H9 (cell line): ENCODE results near the gene MLIP. TPM values are rescaled to one million over a fixed set of nuclear protein-coding genes. Genes with fewer than 3 reads are reported as not detected.

Experiments
- DNase-seq: peaks from one replicate; pipeline ENCODE4 v3.0.0-alpha.2; 2017
- H2AFZ ChIP-seq: one replicate; pipeline ENCODE4 v1.6.1; 2013; ENCODE audit warnings: mild to moderate bottlenecking, low read length, control low read depth, moderate library complexity
- H2AK5ac ChIP-seq: 2 replicates; pipeline ENCODE4 v1.6.1; 2013; ENCODE audit warnings: low read length, control low read depth, mixed read lengths; ENCODE audit not compliant: insufficient read length
- H2BK120ac ChIP-seq: one replicate; pipeline ENCODE4 v1.6.1; 2013; ENCODE audit warnings: low read depth, mild to moderate bottlenecking, low read length, control low read depth, inconsistent platforms; ENCODE audit not compliant: poor library complexity, severe bottlenecking
- H2BK12ac ChIP-seq: 2 replicates; pipeline ENCODE4 v1.6.1; 2013; ENCODE audit warnings: low read length, control low read depth, mixed read lengths, low read depth; ENCODE audit not compliant: insufficient read length
- H2BK15ac ChIP-seq: 2 replicates; pipeline ENCODE4 v1.6.1; 2013; ENCODE audit warnings: low read depth, low read length, control low read depth
- H2BK20ac ChIP-seq: one replicate; pipeline ENCODE4 v1.6.1; 2013; ENCODE audit warnings: low read depth, mild to moderate bottlenecking, low read length, control low read depth, inconsistent platforms; ENCODE audit not compliant: poor library complexity, severe bottlenecking
- H2BK5ac ChIP-seq: 2 replicates; pipeline ENCODE4 v1.6.1; 2013; ENCODE audit warnings: low read length, control low read depth, mixed read lengths; ENCODE audit not compliant: insufficient read length
- H3K14ac ChIP-seq: 2 replicates; pipeline ENCODE4 v1.6.1; 2013; ENCODE audit warnings: low read length, control low read depth; ENCODE audit not compliant: insufficient read depth
- H3K18ac ChIP-seq: 2 replicates; pipeline ENCODE4 v1.6.1; 2013; ENCODE audit warnings: low read depth, mild to moderate bottlenecking, mixed read lengths, low read length, control low read depth; ENCODE audit not compliant: insufficient read length
- H3K23ac ChIP-seq: 2 replicates; pipeline ENCODE4 v1.6.1; 2013; ENCODE audit warnings: low read length, control low read depth, mixed read lengths, low read depth; ENCODE audit not compliant: insufficient read length
- H3K23me2 ChIP-seq: 2 replicates; pipeline ENCODE4 v1.6.1; 2013; ENCODE audit warnings: low read depth, mild to moderate bottlenecking, mixed read lengths, low read length, control low read depth; ENCODE audit not compliant: insufficient read length, poor library complexity, severe bottlenecking
- H3K27ac ChIP-seq: 2 replicates; pipeline ENCODE4 v1.5.1; 2013; ENCODE audit warnings: low read length, control low read depth, mixed read lengths, low read depth; ENCODE audit not compliant: insufficient read length
- H3K27me3 ChIP-seq: 2 replicates; pipeline ENCODE4 v1.6.1; 2013; ENCODE audit warnings: low read length, control low read depth, inconsistent platforms; ENCODE audit not compliant: insufficient read depth
- H3K4ac ChIP-seq: 2 replicates; pipeline ENCODE4 v1.6.1; 2013; ENCODE audit warnings: low read depth, mild to moderate bottlenecking, control low read depth, inconsistent platforms, low read length, moderate library complexity
- H3K4me1 ChIP-seq: 2 replicates; pipeline ENCODE4 v1.6.1; 2013; ENCODE audit warnings: low read length, control low read depth, inconsistent platforms; ENCODE audit not compliant: insufficient read depth
- H3K4me2 ChIP-seq: 2 replicates; pipeline ENCODE4 v1.6.1; 2013; ENCODE audit warnings: low read length, control low read depth, mixed read lengths; ENCODE audit not compliant: insufficient read length, insufficient read depth
- H3K56ac ChIP-seq: 2 replicates; pipeline ENCODE4 v1.6.1; 2013; ENCODE audit warnings: low read depth, mild to moderate bottlenecking, mixed read lengths, low read length, control low read depth; ENCODE audit not compliant: insufficient read length
- H3K79me1 ChIP-seq: 2 replicates; pipeline ENCODE4 v1.6.1; 2013; ENCODE audit warnings: low read depth, mild to moderate bottlenecking, moderate library complexity, low read length, control low read depth, inconsistent platforms; ENCODE audit not compliant: insufficient read depth, poor library complexity, severe bottlenecking
- H3K79me2 ChIP-seq: 2 replicates; pipeline ENCODE4 v1.6.1; 2013; ENCODE audit warnings: low read length, control low read depth, inconsistent platforms; ENCODE audit not compliant: insufficient read depth
- H3K9ac ChIP-seq: 2 replicates; pipeline ENCODE4 v1.6.1; 2013; ENCODE audit warnings: low read length, control low read depth, mixed read lengths; ENCODE audit not compliant: insufficient read length; ENCODE audit errors: extremely low read depth
- H3K9me3 ChIP-seq: one replicate; pipeline ENCODE4 v1.6.1; 2013; ENCODE audit warnings: low read depth, low read length, inconsistent platforms; ENCODE audit not compliant: control insufficient read depth
- H3T11ph ChIP-seq: one replicate; pipeline ENCODE4 v1.6.1; 2013; ENCODE audit warnings: mild to moderate bottlenecking, low read length, control low read depth, inconsistent platforms
- H4K20me1 ChIP-seq: one replicate; pipeline ENCODE4 v1.6.1; 2013; ENCODE audit not compliant: control insufficient read depth, insufficient read length, insufficient read depth
- H4K5ac ChIP-seq: 2 replicates; pipeline ENCODE4 v1.6.1; 2013; ENCODE audit warnings: low read depth, mild to moderate bottlenecking, mixed read lengths, low read length, control low read depth; ENCODE audit not compliant: insufficient read length
- H4K8ac ChIP-seq: replicated peaks from 2 replicates; pipeline ENCODE4 v1.6.1; 2013; ENCODE audit warnings: low read length, control low read depth, mixed read lengths, low read depth; ENCODE audit not compliant: insufficient read length
- H4K91ac ChIP-seq: 2 replicates; pipeline ENCODE4 v1.6.1; 2013; ENCODE audit warnings: low read depth, mild to moderate bottlenecking, moderate library complexity, mixed read lengths, low read length, control low read depth; ENCODE audit not compliant: insufficient read length
- H3K27ac Mint-ChIP-seq, 3 experiments: 2 replicates in 2 of 3; 3 replicates in 1 of 3; pipeline ENCODE4 v1.8.0; 2020 to 2021; ENCODE audit warnings: mixed read lengths in 3 of 3, mild to moderate bottlenecking in 1 of 3, moderate library complexity in 1 of 3
- H3K27me3 Mint-ChIP-seq: 2 replicates; pipeline ENCODE4 v1.8.0; 2021; ENCODE audit warnings: low read depth, mild to moderate bottlenecking, moderate library complexity, mixed read lengths
- H3K36me3 Mint-ChIP-seq, 3 experiments: 2 replicates in 2 of 3; 3 replicates in 1 of 3; pipeline ENCODE4 v1.8.0; 2020 to 2021; ENCODE audit warnings: low read depth in 3 of 3, mixed read lengths in 3 of 3; ENCODE audit not compliant: insufficient read depth in 1 of 3
- H3K4me1 Mint-ChIP-seq, 2 experiments: 2 replicates each; pipeline ENCODE4 v1.8.0; 2020; ENCODE audit warnings: mixed read lengths in 2 of 2
- H3K4me3 Mint-ChIP-seq, 2 experiments: 2 replicates in 1 of 2; 3 replicates in 1 of 2; pipeline ENCODE4 v1.8.0; 2020 to 2021; ENCODE audit warnings: mild to moderate bottlenecking in 2 of 2, mixed read lengths in 2 of 2, moderate library complexity in 1 of 2
- H3K9me3 Mint-ChIP-seq, 2 experiments: 2 replicates in 1 of 2; 3 replicates in 1 of 2; pipeline ENCODE4 v1.8.0; 2020; ENCODE audit warnings: mild to moderate bottlenecking in 2 of 2, mixed read lengths in 2 of 2, moderate library complexity in 1 of 2
- CTCF ChIP-seq: fragments of 200-600 bp; sonication (generic); conservative IDR thresholded peaks from 3 replicates; pipeline ENCODE4 v1.8.0; 2021; ENCODE audit warnings: antibody characterized with exemption, mild to moderate bottlenecking
- WGBS: extraction: QIAGEN DNeasy Blood & Tissue Kit; methylation state at CpG from one replicate; pipeline ENCODE4 v1.1.7; 2013; ENCODE audit warnings: missing lambda C conversion rate, low lambda C conversion rate, mixed read lengths; ENCODE audit not compliant: insufficient read length; ENCODE audit errors: extremely low coverage; 5-methylcytosine and 5-hydroxymethylcytosine counted together
- total RNA-seq: library from RNA; stranded (reverse); gene quantifications from 2 replicates; pipeline ENCODE4 v1.2.1, GENCODE V29; 2021

Gene MLIP
- total RNA-seq, 1 experiment from 2014 or later, result not detected

GRCh38 chr6:54234539-54234938, 123.3 kb downstream of the MLIP start:
- Histone ChIP-seq H2BK120ac (no peak overlapping the region), H2AFZ (no peak overlapping the region), H3T11ph (no peak overlapping the region), H2BK15ac (no peak overlapping the region), H4K5ac (no peak overlapping the region), H3K4me2 (no peak overlapping the region), H3K27me3 (no peaks in the 10 kb centered on the region), H3K56ac (no peak overlapping the region), H3K27ac (no peak overlapping the region), H3K14ac (no peak overlapping the region), H3K23me2 (no peaks in the 10 kb centered on the region), H4K8ac (no peak overlapping the region), H4K20me1 (no peaks in the 10 kb centered on the region), H2BK5ac (no peak overlapping the region), H2BK12ac (no peak overlapping the region), H3K79me1 (no peaks in the 10 kb centered on the region), H3K9me3 (no peaks in the 10 kb centered on the region), H2AK5ac (no peak overlapping the region), H3K4ac (no peak overlapping the region), H3K18ac (no peak overlapping the region), H3K9ac (no peak overlapping the region), H3K79me2 (no peaks in the 10 kb centered on the region), H3K23ac (no peak overlapping the region), H3K4me1 (no peaks in the 10 kb centered on the region), H2BK20ac (no peak overlapping the region), H4K91ac (no peak overlapping the region)
- Mint-ChIP-seq H3K4me1 (peaks cover 3 to 4% of the 10 kb centered on the region in 2 experiments; a peak in 2 of 4 replicates), H3K27ac (no peak overlapping the region), H3K9me3 (no peaks in the 10 kb centered on the region), H3K4me3 (no peak overlapping the region), H3K27me3 (no peaks in the 10 kb centered on the region; the same call in 1 of the 2 replicates), H3K36me3 (no peaks in the 10 kb centered on the region)
- DNase-seq, result no peak
- no peak for TF ChIP-seq CTCF
- no CpG with 5 or more reads among the region's 2 CpGs for WGBS
